ENCODE data around the gene FBXO5.

Gene FBXO5

DNA sequence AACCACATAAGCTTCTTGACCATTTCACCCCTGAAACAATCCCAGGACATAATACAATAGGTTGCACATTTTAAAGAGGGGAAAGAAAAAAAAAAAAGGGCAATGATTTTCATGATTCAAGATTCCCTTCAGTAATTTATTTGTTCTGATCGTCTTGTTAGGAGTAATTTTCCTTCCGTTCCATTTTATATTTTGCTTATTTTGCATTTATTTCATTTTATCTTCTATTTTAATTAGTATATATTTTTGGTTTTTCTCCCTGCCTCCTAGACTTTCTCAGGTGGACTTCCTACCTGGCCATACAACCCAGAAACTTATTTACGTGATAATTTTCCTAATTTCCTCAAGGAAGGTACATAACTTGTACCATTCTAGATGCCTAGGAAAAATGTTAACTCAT lies 32.6 kb downstream of the FBXO5 start:
- DNase-seq (ENCODE audit: low read depth) = no peak

DNA sequence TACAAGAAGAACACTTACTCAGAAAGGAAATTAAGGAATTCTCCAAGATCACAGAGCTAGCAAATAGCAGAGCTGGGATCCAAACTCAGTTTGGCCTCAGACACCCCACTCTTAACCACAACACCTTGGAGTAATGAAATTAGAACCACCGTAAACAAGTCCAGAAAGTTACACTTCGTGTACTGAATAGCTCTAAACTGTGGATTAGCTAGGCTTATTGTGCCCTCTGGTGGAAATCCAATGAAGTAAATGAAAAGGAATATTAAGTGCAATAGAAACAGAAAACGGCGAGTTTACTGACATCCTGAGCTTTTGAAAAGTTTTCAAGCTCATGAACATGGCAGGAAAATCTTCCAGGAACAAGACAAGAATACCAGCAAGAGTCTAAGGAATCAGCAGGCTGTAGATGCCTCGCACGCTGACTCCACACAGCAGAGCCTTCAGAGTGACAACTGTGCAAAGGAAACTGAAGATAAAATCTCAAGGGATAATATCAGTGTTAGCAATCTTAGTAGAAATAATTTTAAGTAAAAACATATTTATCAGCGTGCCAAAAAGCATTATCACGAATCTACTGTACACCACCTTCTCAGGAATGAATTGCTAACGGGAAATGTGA lies 34.6 kb downstream of the FBXO5 start:
- no peak for DNase-seq (ENCODE audit: low read depth)

DNA sequence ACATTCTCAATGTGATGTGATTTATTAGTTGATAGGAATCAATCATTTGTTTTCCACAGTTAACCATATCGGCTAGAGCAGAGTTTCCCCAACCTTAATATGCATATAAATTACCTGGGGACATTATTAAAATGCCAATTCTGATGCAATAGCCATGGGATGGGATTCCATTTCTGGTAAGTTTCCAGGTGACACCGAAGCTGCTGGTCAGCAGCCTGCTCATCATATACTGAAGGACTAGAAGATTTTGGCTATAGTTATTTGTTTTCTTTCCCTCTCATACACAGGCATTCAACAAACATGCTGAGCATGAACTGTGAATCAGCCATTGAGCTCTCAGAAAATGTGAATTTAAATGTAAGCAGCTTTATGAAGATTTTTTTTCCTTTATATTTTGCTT lies 35.8 kb downstream of the FBXO5 start:
- no peak for DNase-seq (ENCODE audit: low read depth)

DNA sequence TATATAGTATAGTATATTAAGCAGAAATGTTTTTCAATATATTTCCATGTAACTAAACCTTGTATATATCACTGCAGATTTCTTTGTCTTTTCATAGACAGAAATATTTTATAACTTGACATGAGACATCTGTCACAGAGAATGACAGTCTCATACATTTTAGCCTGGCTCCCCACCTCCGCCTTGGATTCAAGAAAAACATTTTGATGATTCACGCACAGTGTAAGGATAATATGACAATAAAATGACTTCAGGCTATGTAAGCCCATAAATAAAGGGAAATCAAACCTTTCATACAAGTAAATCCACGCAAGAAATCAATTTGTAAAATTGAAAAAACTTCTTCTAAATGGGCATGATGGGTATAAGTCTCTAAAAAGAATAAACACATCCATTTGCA lies 36.4 kb downstream of the FBXO5 start:
- no peak for DNase-seq (ENCODE audit: low read depth)

DNA sequence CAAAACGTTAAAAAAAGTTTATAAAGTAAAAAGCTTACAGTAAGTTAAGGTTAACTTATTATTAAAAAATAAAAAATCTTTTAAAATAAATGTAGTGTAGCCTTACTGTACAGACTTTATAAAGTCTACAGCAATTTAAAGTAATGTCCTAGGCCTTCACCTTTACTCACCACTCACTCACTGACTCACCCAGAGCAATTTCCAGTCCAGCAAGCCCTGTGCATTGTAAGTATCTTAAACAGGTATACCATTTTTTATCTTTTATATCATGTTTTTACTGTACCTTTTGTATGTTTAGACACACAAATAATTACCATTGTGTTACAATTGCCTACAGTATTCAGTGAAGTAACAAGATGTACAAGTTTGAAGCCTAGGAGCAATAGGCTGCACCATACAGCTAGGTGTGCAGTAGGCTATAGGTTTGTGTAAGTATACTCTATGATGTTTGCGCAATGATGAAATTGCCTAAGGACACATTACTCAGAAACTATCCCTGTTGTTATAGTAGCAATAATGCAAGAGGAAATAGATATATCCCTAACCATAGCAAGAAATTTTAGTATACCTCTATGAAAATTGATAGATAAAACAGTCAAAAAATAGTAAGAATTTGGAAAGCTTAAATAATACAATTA lies 39.5 kb downstream of the FBXO5 start:
- DNase-seq (ENCODE audit: low read depth) = no peak

DNA sequence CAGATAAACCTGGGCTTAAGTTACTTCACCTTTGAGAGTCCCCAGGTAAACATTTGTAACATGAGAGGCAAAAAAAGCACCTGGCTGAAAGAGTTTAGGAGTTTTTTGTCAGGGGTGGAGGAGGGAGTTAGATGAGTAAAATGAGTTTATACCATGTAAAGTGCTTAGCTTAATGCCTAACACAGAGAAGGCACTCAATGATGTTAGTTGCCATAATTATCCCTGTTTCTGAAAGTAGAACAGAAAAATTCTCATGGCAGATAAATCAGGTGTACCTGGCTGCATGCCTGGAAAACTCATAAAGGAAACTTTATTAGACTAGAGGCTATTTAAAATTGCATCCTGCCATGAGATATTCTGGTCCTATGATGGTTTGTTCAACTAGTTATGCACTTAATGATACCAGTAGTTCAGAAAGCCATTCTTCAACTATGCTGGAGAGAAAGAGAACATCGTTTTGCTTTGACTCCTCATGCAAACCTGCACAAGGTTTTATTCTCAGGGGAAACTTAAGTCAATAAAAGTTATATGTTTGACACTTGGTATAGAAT lies 40.4 kb downstream of the FBXO5 start:
- DNase-seq (ENCODE audit: low read depth) = no peak

DNA sequence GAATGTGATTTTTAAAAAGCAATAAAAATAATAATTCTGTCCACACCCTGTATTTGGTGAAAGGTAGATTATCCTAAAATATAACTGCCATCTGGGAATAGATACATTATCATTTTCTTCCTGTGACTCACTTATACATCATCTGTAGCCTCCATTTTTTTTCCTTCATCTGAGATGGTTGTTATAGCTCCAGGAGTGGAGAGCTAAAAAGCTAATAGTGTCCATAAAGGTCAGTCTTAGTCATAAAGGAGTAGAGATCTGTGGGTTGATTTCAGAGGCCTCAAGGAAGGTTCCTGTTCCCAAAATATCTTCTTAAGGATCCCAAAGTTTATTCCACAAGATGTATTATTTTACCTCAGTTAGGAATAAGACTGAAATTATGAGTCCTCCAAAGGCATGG lies 41.1 kb downstream of the FBXO5 start:
- DNase-seq (ENCODE audit: low read depth) = no peak

DNA sequence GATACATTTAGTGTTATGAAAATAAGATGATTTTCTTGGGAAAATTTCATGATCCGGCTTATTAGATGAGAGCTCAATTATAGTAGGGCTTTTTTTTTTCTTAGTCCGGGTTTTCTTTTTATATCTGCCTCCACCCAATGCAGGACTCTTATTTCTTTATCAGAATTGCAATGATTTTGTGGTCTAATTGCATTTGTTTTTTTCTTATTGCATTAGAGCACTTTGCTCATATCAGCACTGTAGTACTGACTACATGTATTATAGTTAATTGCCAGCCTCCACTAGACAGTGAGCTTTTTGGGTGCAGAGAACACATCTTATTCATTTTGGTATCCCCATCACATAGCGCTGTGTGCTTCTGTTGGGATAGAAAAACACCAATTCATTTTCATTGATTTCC lies 50.0 kb downstream of the FBXO5 start:
- DNase-seq (ENCODE audit: low read depth) = no peak

DNA sequence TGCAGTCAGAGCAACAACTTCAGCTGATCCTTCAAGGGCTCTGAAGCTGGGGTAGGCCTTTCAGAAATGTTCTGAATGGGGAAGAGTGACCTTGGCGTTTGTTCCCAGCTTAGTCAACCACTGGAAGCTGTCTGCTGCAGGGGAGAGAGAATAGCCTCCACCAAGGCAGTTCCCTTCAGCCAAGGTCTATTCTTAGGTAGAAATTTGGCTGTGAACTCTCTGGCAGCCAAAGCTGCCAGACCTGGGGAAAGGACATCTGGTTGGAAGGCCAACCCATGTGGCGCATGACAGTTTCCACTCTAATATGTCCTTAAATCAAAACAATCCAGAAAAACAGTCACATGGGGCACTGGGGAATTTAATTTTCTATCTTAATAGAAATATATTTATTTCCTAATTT lies 60.1 kb downstream of the FBXO5 start:
- no peak for DNase-seq (ENCODE audit: low read depth)
